Keratinocyte (primary cell): ENCODE results near the gene CACNA1C. TPM values are rescaled to one million over a fixed set of nuclear protein-coding genes. Genes with fewer than 3 reads are reported as not detected.

Experiments used
- DNase-seq: peaks from one replicate; pipeline ENCODE4 v3.0.0-alpha.2; 2011; ENCODE audit warnings: low read depth, missing footprints, low spot score
- FAIRE-seq: peaks from 2 replicates; lab custom pipeline; 2011; peaks lifted over from hg19 to GRCh38; lab: Jason Lieb, UNC
- H2AFZ ChIP-seq: 2 replicates; pipeline ENCODE4 v1.6.0; 2012; ENCODE audit warnings: low read length, control low read depth, inconsistent platforms; ENCODE audit not compliant: control insufficient read depth
- H3K27ac ChIP-seq: 2 replicates; pipeline ENCODE4 v1.5.1; 2011; ENCODE audit warnings: low read length; ENCODE audit not compliant: control insufficient read depth, insufficient read depth
- H3K27me3 ChIP-seq: 3 replicates; pipeline ENCODE4 v1.6.0; 2011; ENCODE audit warnings: low read length; ENCODE audit not compliant: control insufficient read depth, insufficient read depth; ENCODE audit errors: extremely low read depth
- H3K36me3 ChIP-seq, 2 experiments: 2 replicates in 1 of 2; 3 replicates in 1 of 2; pipeline ENCODE4 v1.5.1; 2011; ENCODE audit warnings: low read length in 2 of 2, mild to moderate bottlenecking in 1 of 2; ENCODE audit not compliant: control insufficient read depth in 2 of 2, insufficient read depth in 2 of 2; ENCODE audit errors: extremely low read depth in 1 of 2
- H3K4me1 ChIP-seq: 3 replicates; pipeline ENCODE4 v1.5.1; 2011; ENCODE audit warnings: low read length; ENCODE audit not compliant: control insufficient read depth, insufficient read depth; ENCODE audit errors: extremely low read depth
- H3K4me2 ChIP-seq: 3 replicates; pipeline ENCODE4 v1.6.0; 2011; ENCODE audit warnings: low read depth, low read length; ENCODE audit not compliant: control insufficient read depth, insufficient read depth; ENCODE audit errors: extremely low read depth
- H3K4me3 ChIP-seq, 3 experiments: fragments of 200-600 bp in 1 of 3; sonication (generic) in 1 of 3; 2 replicates in 2 of 3; 3 replicates in 1 of 3; pipeline ENCODE4 v1.5.1; 2011 to 2016; ENCODE audit warnings: low read length in 3 of 3, mild to moderate bottlenecking in 3 of 3, control low read depth in 2 of 3, inconsistent platforms in 1 of 3, low read depth in 1 of 3, mixed read lengths in 1 of 3, mixed run types in 1 of 3, moderate library complexity in 1 of 3; ENCODE audit not compliant: control insufficient read depth in 2 of 3, insufficient read depth in 2 of 3; ENCODE audit errors: extremely low read depth in 1 of 3
- H3K79me2 ChIP-seq: 2 replicates; pipeline ENCODE4 v1.6.0; 2012; ENCODE audit warnings: low read length; ENCODE audit not compliant: control insufficient read depth, insufficient read depth
- H3K9ac ChIP-seq: 3 replicates; pipeline ENCODE4 v1.6.0; 2011; ENCODE audit warnings: low read length; ENCODE audit not compliant: control insufficient read depth, insufficient read depth; ENCODE audit errors: extremely low read depth
- H3K9me1 ChIP-seq: 3 replicates; pipeline ENCODE4 v1.6.0; 2011; ENCODE audit warnings: low read length; ENCODE audit not compliant: control insufficient read depth, insufficient read depth; ENCODE audit errors: extremely low read depth
- H3K9me3 ChIP-seq: 2 replicates; pipeline ENCODE4 v1.5.1; 2012; ENCODE audit warnings: low read depth, low read length; ENCODE audit not compliant: control insufficient read depth
- H4K20me1 ChIP-seq: 3 replicates; pipeline ENCODE4 v1.6.0; 2011; ENCODE audit warnings: low read length; ENCODE audit not compliant: control insufficient read depth, insufficient read depth; ENCODE audit errors: extremely low read depth
- CTCF ChIP-seq, 3 experiments: IDR thresholded peaks in 1 of 3; conservative IDR thresholded peaks in 1 of 3; optimal IDR thresholded peaks in 1 of 3; 2 replicates in 2 of 3; 3 replicates in 1 of 3; pipeline versions ENCODE3 to v1.5.1; 2011; ENCODE audit warnings: low read length in 3 of 3, mild to moderate bottlenecking in 3 of 3, moderate library complexity in 2 of 3, control low read depth in 1 of 3, inconsistent platforms in 1 of 3; ENCODE audit not compliant: insufficient read depth in 2 of 3; ENCODE audit errors: extremely low read depth in 1 of 3
- EZH2 ChIP-seq: IDR thresholded peaks from one replicate; pipeline ENCODE4 v1.6.1; 2012; ENCODE audit warnings: inconsistent platforms, mild to moderate bottlenecking, low read length, moderate library complexity
- dilution Hi-C: fragments of 300-500 bp; cut with MboI; formaldehyde crosslinking; loops from one replicate; pipeline ENCODE4 v1.7.0; 2020; ENCODE audit warnings: low sequenced_read_pairs; ENCODE audit not compliant: extremely low pct_ligation_motif_present
- polyA plus RNA-seq, 5 experiments: library from polyadenylated mRNA; depleted of rRNA in 3 of 5; stranded (reverse) in 3 of 5; stranded (forward) in 1 of 5; unstranded in 1 of 5; fragments of >200 nt; gene quantifications; 1 replicate in 1 of 5; 2 replicates in 3 of 5; 3 replicates in 1 of 5; pipeline versions ENCODE4 v1.2.1 to v1.2.3, GENCODE V29; 2011 to 2012; ENCODE audit warnings: missing spikeins in 2 of 5, low read depth in 1 of 5, low replicate concordance in 1 of 5

Gene CACNA1C
- polyA plus RNA-seq, 1 donor (not counting 4 experiments of a cell fraction or from before 2014, with no cell fraction given): not detected

- H2AFZ ChIP-seq: no peak overlapping the region
- no peak overlapping the region for H3K4me3 ChIP-seq
- no peaks in the 10 kb centered on the region for H3K27me3 ChIP-seq
- DNase-seq (no peak), FAIRE-seq (no peak)
- H3K79me2 ChIP-seq: no peaks in the 10 kb centered on the region
- no peaks in the 10 kb centered on the region for H3K9me1 ChIP-seq
- no peak overlapping the region for H3K4me2 ChIP-seq
- H3K27ac ChIP-seq: no peak overlapping the region
- H3K36me3 ChIP-seq: no peaks in the 10 kb centered on the region
- H4K20me1 ChIP-seq: no peaks in the 10 kb centered on the region
- H3K9ac ChIP-seq: no peak overlapping the region
- dilution Hi-C loops: no loop called here
- no peaks in the 10 kb centered on the region for H3K4me1 ChIP-seq
- TF ChIP-seq EZH2: no peak
- TF ChIP-seq CTCF (optimal IDR thresholded peaks at IDR 0.05 in 1 of 3, IDR thresholded peaks at IDR 0.05 in 1 of 3, conservative IDR thresholded peaks at IDR 0.05 in 1 of 3; ENCODE audit: extremely low read depth in 1 of 3, insufficient read depth in 2 of 3, low read length in 3 of 3): no peak
- H3K9me3 ChIP-seq: no peaks in the 10 kb centered on the region
Observed at GRCh38 chr12:2445968-2446367, 393.2 kb downstream of the CACNA1C start.

GRCh38 chr12:2447861-2448260 is 395.1 kb downstream of the CACNA1C start:
- Histone ChIP-seq H3K27ac (no peak overlapping the region), H3K4me1 (no peaks in the 10 kb centered on the region), H3K9me3 (no peaks in the 10 kb centered on the region), H3K79me2 (no peaks in the 10 kb centered on the region), H4K20me1 (no peaks in the 10 kb centered on the region), H3K4me3 (no peak overlapping the region), H3K9me1 (no peaks in the 10 kb centered on the region), H3K36me3 (no peaks in the 10 kb centered on the region), H3K27me3 (no peaks in the 10 kb centered on the region), H3K4me2 (no peak overlapping the region), H2AFZ (no peak overlapping the region), H3K9ac (no peak overlapping the region)
- FAIRE-seq (no peak), DNase-seq (no peak)
- dilution Hi-C loops: no loop called here
- no peak for TF ChIP-seq CTCF (optimal IDR thresholded peaks at IDR 0.05 in 1 of 3, IDR thresholded peaks at IDR 0.05 in 1 of 3, conservative IDR thresholded peaks at IDR 0.05 in 1 of 3; ENCODE audit: extremely low read depth in 1 of 3, insufficient read depth in 2 of 3, low read length in 3 of 3)
- no peak for TF ChIP-seq EZH2
